ENCODE results near the gene PARN.
"Not testable (repeated sequence)": the region's sequence is repeated elsewhere in the genome, so short reads cannot be mapped to it uniquely, and the experiment has no call there.

The PARN gene

DNA sequence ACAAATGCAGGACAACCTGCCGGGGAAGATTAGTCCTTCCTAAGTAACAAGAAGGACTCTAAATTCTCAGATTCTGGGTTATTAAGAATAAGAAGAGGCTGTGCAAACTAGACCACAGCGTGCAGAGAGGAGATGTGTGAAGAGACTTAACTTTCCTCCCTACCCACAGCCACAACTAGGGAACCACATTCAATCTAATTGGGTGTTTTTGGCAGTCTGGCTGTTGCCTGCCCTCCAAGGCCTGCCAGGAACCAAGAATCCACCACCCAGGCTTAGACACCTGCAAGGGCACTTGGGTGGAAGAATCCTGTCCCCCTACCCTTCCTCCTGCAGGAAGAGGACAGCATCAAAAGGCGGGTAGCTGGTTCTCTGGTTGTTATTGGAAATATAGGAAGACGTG, 202.0 kb downstream of the PARN start:
- peak in 3 of 14 donors; percentile 3 to 13 (median 6) for DNase-seq

DNA sequence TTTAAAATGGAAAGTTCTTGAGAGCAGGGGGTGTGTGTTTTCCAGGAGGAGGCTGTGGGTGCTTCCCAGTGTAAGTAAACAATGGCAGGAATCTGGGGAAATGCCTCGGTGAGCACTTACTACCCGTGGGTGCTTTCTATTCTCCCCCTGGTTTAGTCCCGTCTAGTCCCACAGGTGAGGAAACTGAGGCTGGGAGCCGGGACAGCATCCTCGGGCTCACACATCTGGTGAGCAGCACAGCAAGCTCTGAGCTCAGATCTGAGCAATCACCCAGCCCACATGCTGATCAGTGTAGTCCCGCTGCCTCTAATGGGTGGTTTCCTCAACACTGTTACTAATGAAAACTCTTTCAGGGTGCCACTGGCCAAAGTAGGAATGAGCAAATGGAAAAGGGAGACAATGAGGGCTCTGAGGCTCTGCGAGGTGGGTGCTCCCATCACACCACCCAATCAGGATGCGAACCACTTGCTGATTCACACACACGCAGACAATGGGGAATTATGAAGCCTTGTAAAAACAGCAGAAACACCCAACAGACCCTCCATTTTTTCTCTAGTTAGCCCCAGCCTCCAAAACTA, 202.6 kb downstream of the PARN start:
- peak in 10 of 14 donors; percentile 5 to 75 (median 48) for DNase-seq

DNA sequence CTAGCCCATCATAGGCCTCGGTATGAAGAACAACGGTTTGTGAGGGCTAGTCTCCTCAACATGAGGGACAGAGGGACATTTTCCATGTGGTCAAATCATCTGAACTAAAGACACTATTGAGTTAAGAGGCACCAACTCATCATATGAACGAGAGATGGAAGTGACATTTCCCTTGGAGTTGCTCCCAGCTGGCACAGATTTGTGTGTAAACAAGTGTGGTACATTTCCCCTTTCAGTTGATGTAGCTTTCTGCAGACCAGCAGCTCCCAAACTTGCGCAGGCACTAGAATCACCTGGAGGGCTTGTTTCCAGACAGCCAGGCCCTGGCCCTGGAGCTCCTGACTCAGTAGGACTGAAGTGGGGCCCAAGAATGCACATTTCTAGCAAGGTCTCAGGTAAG, 205.5 kb downstream of the PARN start:
- DNase-seq: no peak

DNA sequence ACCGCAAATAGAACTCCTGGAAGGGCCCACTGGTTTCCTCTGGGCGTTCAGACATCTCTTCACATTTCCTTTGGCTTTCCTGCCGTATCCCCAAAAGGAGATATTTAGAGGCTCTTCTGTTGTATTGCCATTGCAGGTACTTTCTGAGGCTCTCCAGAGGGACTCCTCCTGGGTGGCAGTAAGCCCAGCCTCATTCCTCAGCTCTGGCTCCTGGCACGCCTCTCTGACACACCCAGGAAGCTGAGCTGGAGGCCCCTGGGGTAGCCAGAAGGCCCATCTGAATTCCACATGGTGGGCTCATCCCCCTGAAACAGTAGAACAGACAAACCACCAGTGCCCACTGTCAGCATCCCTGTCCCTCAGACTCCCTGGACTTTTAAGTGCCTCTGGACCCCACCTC, 206.7 kb downstream of the PARN start:
- no peak for DNase-seq

DNA sequence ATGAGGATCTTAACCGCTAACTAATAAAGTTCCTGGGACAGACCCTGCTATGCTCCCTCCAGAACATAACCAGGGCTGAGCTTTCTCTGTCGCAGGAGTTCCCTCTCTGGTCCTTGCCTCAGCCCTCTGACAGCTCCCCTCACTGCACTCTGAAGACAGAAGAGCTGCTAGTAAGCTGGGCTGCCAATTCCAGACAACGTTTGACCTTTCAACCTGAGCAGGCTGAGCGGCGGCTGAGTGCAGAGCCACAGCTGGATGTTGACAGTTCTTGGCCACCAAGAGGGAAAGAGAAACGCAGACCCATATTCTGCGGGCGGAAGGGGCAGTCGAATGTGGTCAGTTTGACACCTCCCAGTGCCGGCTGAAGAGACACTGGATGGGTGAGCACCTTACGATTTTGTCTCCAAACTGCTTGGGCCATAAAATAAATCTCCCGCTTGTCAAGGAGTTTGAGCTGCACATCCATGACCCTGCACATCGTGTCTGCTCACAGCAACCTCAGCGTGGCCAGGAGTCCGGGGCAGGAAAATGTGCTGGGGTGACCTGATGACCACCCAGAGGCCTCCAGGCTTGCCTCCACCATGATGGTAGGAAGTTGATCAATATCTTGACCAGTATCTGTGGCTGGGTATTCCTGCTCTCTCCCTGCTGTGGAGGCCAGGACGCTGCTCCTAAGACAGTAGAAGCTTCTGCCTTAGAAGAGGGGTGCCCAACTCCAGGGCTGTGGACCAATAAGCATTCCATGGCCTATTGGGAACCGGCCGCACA, 209.2 kb downstream of the PARN start:
- DNase-seq: no peak

DNA sequence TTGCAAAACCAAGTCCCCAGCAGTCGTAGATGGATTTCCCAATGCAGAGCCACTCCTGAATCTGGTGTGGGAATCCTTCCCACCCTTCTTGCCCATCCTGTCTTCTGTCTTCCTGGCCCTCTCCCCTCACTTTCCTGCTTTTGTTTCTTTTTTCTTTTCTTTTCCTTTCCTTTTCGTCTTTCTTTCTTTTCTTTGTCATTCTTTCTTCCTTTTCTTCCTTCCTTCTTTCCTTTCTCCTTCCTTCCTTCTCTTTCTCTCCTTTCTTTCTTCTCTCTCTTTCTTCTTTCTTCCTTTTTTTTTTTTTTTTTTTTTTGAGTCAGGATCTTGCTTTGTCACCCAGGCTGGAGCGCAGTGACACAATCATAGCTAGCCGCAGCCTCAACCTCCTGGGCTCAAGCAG, 209.8 kb downstream of the PARN start:
- DNase-seq: not testable (repeated sequence)

DNA sequence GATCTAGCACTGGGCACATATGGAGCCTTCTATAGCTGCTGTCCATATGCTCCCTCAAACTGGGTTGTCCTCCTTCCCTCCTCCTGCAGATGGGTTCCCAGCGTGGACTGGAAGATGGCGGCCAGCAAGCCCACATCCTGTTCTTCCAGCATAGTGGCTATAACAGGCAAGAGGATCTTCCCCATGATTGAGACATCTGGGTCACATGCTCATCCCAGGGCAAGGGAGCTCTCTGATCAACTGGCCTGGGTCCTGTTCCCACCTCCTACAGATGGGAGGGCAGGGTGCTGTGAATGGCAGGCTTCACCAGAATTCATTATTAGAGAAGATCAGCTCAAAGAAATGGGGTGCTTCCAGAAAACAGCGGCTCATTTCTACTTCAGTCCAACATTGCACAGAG, 210.2 kb downstream of the PARN start:
- DNase-seq: no peak

DNA sequence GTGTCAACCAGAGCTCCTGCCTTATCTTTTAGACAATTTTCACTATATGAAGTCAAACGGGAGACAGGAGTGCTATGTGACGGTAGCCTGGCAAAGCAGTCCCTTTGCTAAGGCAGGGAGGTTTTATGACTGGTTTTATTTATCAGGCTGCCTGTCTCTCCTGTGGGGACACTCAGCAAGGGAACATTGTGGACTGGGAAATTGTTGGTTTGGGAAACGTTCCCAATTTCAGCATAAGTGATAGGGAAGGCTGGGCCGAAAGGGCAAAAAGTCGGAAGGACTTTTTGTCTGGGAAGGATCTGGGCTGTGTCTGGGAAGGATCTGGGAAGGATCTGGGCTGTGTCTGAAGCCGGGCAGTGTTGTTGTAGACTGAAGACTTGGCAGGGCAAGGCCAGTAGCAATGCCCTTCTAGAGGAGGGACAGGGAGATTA, 211.2 kb downstream of the PARN start:
- no peak for DNase-seq

DNA sequence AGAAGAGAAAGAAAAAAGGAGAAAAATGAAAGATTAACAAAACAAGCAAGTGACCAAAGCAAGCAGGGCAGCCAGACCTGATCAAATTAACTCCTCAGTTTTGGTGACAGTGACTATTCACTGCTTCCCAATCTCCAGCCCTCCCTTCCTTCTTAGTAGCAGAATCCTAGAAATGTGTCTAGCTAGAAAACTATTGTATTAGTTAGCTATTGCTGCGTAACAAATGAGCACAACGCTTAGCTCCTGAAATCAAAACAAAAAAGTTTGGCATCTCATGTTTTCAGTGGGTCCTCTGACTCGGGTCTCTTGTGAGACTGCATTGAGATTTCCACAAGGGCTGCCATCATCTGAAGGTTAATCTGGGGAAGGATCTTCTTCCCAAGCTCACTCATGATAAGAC, 213.9 kb downstream of the PARN start:
- DNase-seq: no peak

DNA sequence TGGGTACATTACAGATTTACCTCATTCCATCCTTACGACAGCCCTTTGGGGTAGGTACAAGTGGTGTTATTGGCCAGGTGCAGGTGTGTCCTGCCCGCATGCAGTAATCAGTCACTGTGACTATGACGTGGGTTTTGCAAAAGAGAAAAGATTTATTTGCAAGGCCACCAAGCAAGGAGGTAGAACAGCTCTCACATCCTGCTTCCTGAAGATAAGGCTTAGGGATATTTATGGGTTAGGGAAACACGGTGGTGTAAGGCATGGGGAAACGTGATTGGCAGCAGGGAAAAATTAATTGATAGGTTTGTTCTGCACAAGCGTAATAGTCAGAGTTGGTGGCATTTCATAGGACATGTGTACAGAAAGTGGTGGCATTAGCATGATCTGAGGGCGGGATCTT, 214.8 kb downstream of the PARN start:
- DNase-seq: no peak

DNA sequence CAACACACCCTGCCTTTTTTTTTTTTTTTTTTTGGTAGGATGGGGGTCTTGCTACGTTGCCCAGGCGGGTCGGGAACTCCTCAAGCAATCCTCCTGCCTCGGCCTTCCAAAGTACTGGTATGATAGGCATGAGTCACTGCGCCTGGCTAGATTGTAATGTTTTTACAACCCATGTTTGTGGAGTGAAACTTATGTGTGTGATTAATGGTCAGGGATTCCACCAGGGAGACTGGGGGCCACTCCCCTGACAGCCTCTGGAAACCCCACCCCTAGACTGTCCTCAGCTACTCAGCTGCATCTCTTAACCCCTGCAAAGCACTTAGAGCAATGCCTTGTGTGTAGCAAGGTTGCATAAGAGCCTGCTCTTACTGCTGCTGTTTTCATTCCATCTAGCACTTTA, 220.5 kb downstream of the PARN start:
- no peak for DNase-seq

DNA sequence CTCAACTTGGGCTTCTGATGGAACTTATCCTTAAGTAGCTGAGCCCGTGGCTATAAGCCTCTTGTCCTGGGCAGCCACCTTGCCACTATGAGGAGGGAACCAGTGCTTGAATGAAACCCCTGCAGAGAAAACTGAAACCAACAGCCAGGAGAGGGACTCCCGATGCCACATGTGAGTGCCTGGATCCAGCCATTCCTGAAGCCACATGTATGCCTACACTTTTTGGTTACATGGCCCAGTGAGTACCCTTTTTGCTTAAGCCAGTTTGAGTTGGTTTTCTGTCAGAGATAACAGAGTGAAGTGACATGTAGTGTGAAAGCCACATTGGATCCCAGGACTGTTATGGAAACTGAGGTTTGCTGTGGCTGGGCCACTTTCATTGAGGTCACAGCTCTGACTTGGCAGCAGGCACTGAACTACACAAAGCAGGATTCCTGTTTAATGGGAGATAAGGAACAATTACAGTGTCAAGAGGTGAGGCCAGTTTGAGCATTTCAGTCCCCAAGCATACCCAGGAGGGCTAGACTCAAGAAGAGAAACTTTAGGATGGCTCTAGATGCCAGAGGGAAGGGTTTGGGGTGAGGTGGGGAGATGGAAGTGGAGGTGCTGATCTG, 222.2 kb downstream of the PARN start:
- DNase-seq: no peak

DNA sequence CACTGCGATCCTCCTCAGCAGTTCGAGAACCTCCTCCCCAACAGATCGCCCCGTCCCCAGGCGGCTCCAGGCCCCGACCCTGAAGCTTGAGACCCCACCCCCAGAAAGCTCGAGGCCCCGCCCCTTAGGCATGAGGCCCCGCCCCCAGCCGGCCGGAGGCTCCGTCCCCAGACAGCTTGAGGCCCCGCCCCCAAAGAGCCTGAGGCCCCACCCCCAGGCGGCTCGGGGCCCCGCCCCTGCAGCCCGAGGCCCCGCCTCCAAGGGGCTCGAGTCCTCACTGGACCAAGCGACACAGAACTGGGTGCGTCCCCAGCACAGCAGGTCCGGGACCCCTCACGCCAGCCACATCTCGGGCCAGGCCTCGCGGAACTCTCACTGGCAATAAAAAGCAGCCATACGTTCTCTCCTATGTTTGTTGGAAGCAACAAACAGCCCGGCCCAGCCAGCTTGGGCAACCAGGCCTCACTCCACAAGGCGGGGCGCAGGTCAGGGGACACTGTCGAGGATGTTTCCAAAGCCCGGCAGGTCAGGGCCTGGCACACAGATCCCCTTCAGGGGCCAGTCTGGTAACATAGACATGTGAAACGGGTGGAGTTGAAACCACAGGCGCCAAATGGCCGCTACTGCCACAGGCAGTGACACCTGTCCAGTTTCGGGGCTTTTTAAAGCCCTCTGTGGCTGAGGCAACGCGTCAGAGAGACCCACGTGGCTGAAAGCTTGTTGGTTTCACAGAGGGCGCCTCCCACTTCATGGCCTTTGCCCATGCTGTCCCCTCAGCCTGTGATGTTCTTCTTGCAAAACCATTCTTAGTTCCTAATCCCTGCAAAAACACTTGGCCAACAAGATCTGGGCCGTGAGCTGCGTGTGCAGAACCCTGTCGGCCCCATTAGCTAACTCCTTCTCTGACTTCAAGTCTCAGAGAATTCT, 224.2 kb downstream of the PARN start:
- no peak for DNase-seq

DNA sequence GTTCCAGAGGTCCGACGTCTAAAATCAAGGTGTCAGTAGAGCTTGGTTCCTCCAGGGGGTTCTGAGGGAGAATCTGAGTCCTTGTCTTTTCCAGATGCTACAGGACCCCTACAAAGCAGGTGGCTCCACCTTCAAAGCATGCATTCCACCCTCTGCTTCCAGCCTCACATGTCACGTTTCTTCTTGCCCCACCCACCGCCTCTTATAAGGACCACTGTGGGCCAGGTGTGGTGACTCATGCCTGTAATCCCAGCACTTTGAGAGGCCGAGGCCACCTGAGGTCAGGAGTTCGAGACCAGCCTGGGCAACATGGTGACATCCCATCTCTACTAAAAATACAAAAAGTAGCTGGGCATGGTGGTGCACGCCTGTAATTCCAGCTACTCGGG, 227.1 kb downstream of the PARN start:
- not testable (repeated sequence) for DNase-seq

DNA sequence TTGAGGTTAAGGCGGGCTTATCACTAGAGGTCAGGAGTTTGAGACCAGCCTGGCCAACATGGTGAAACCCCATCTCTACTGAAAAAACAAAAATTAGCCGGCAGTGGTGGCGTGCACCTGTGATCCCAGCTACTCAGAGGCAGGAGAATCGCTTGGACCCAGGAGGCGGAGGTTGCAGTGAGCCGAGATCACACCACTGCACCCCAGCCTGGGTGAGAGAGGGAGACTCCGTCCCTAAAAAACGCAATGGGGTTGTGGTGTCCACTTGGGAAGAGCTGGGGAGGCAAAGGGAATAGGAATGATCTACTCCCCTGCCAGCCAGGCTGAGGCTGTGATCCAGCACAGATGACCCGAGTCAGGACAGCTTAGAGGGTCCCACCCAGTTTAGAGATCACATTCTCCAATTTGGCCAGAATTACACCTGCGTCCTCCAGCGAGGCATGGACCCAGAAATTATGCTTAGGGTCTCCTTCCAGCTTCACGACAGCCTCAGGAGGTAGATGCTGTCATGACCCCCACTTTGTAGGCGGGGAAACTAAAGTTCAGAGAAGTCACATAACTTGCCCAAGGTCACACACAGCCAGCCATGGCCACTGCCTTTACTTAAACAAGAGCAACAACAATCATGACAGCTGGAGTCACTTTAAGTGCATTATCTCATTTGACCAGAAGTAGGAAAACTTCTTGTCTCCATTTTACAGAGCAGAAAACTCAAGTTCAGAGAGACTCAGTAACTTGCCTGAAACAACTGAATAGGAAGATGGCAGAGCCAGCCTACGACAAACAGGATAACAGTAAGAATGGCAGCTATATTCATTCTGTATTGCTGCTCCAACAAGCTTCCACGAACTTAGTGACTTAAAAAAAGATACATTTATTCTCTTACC, 227.7 kb downstream of the PARN start:
- not testable (repeated sequence) for DNase-seq

DNA sequence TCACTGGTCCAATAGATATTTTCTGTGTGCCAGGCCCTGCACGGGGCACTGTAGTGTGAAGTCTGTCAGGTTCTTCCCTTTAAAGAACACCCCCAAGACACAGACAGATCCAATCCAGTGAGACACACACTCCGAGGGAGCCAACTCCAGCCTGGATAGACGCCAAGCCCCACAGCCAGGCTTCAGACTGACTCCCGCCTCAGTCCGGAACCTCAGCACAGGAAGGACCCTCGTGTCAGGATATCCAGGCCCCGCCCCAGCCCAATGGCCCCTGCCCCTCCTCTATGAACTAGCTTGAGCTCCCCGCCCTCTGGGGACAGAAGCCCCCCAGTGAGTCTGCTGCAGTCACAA, 228.4 kb downstream of the PARN start:
- DNase-seq: not testable (repeated sequence)

DNA sequence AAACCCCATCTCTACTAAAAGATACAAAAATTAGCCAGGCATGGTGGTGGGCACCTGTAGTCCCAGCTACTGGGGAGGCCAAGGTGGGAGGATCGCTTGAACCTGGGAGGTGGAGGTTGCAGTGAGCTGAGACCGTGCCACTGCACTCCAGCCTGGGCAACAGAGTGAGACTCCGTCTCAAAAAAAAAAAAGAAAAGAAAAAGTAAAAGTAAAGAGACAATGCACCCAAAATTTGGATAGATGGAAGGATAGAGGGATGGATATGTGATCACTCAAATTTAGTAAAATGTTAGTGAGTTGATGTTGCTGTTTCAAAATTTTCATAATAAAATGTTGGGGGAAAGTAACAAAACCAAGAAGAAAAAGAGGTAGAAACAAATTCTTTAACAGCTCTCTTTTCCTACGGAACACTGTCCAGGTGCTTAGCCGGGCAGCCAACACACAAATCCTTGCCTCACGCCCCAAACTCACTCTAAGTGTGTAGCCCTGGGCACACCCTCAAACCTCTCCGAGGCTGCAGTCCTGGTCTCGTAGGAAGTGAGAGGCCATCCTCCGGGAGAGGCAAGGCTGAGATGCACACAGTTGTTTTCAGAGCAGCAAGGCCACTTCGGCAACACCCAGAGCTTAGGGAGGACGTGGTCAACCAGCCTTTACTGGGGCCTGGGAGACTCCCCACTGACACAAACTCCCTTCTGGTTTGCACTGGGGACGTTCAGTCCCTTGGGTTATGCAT, 228.9 kb downstream of the PARN start:
- not testable (repeated sequence) for DNase-seq

DNA sequence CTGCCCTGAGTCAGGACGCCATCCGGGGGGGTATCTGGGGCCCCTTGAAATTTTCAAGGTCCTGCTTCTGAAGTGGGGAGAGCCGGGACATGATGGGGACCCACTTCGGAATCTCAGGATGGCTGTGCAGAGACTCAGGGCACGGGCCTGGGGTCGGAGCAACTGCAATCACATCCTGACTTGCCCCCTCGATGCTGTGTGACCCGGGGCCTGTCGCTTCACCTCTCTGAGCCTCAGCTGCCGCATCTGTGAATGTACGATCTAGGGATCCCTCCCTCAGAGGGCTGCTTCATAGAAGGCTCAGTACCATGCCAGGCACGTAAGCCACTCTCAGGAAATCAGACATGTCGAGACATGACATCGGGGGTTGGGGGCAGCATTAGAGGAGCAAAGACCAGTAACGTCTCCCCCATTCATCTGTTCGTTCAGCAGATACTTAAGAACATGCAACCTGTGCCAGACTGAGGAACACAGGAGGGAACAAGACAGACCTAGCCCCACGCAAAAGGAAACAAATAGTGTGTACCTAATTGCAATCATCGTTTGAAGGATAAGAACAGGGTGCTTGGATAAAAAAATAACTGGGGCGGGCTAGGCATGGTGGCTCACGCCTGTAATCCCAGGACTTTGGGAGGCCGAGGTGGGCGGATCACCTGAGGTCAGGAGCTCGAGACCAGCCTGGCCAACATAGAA, 229.6 kb downstream of the PARN start:
- DNase-seq: no peak

DNA sequence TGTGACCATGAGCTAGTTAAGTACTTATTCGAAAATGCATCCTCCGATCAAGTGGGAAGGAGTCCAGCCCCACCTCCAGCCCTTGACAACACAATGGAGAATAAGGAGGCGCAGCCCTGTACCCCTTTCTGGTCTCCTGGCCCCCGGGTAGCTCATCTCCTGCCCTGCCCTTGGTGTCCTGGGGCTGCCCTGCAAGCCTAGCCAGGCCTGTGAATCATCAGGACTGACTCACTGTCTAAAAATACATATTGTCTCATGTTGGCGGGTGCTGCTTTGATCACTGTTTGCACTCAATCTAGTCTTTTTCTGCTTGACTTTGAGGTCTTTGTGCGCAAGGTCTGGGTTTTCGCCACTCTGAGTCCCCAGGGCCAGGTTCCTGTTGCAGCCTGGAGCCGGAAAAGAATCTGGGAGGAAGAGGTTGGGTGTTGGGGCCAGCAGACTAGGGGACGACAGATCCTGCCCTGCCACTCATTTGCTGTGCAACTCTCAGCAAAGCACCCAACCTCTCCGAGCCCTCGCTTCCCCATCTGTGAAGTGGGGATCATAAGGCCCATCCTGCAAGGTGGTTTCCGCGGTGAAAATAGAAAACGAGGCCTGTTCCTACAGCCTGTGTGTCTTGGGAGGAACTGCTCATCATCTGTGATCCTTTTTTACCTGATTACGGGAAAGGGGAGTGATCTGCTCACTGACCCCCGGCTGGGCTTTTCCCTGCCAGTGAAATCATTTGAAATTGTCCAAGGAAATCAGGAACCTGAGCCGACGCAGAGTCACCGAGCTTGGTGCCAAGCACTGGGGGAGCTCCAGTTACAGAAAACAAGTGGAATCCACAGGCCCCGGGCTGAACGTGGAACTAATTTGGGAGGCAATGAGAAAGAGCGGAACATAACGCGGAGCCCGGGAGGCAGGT, 230.4 kb downstream of the PARN start:
- DNase-seq: peak in 5 of 14 donors; percentile 4 to 45 (median 25)
